GM19099 (cell line): ENCODE data around the gene RINT1.

Experiments used
- POLR2A ChIP-seq: IDR thresholded peaks from 3 replicates; pipeline ENCODE4 v1.6.1; 2011; ENCODE audit warnings: low read depth; ENCODE audit not compliant: insufficient read length; ENCODE audit errors: extremely low read depth

RINT1 gene

DNA sequence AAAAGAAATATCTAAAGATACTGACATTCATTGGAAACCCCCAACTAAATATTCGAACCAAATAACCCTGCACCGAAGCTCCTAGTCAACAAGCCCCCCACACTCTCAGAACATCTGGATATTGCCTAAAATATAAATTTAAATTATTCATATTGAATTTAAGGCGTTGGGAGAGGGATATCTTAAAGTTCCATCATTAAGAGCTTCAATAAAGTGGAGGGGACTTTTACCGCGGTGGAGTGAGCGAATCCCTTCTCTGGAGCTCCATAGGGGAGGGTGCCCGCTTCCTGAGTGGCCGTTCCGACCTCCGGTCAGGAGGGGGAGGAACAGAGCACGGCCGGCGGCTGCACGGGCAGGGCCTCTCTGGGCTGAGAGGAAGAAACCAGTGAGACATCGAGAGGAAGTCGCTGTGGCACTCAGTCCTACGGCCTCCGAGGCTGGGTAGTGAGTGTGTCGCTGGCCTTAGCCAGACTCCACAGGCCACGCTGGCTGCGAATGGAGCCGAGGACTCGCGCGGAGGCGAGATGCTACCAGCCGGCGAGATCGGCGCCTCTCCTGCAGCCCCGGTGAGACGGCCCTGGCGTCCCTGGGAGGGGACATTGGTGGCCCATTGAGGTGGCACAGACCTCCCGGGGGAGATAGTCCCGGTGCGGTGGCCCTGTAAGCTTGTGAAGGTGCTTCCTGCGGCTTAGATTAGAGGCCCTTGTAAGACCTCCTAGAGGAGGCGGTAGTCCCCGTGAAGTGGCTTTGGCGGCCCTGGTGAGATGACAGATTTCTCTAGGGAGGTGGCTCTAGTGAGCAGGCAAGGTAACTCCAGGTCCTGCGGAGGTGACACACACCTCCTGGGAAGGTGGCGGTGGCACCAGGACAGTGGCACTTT, at the start of gene RINT1:
TSS of gene RINT1 (plus strand) at position 410 of the 880 bp plus-strand sequence. CDS start at position 525, 115 bp downstream.
- TF ChIP-seq POLR2A = peak; percentile 99

DNA sequence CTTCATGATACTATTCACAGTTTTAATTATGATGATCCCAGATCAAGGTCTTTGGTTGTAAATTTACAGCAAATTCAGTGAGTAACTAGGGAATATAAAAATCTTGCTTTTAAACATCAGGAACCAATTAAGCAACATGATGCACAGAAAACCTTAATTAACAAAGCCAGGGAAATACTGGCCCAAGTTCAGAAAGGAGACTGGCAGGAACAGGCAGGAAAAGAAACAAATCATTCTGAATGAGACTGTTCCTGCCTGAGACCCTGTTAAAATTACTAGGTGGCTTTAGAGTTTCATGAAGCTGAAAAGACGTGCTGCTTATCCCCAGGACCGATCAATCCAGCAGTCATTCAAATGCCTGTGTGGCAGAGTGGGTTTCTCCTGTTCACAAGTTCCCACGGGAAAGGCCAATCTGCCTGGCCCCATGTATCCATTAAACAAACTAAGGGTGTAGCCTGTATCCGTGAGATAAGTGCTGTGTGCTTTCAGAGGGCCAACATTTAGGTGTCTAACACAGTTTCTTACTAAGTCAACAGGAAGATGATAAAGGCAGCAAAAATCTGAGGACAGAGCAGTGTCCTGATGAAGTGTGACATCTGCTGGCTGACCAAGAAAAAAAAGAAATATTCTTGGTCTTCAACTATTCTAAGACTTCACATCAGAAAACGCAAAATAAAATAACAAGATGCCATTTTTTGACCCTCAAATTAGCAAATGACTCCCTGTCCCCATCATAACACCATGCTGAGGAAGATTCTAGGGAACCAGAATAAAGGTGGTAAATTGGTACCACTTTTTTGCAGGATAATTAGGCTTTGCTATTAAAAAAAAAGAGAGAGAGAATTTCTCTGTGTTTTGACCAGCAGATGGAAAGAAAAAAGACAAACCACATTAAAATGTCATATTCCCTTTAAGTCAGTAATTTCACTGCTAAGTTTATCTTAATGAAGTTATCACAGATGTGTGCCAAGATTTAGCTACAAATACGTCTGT, 44.1 kb upstream of the RINT1 start:
- no peak for TF ChIP-seq POLR2A

DNA sequence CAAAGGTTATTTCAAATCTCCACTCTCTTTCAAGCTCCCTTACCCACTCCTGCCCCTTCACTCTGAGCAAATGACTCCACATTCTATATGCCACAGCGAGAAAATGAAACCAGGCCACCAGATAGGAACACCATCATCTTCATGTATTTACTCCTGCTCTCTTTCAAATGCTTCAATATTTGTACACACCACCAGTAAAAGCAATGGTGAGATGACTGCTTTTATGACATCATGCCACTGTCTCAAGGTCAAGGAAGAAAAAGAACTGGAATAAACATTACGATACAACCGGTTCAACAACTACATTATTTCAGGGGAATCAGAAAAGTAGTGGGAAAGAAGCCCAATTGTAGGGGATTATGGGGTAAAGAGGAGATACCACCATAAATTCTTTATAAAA, 42.6 kb upstream of the RINT1 start:
- TF ChIP-seq POLR2A = no peak

DNA sequence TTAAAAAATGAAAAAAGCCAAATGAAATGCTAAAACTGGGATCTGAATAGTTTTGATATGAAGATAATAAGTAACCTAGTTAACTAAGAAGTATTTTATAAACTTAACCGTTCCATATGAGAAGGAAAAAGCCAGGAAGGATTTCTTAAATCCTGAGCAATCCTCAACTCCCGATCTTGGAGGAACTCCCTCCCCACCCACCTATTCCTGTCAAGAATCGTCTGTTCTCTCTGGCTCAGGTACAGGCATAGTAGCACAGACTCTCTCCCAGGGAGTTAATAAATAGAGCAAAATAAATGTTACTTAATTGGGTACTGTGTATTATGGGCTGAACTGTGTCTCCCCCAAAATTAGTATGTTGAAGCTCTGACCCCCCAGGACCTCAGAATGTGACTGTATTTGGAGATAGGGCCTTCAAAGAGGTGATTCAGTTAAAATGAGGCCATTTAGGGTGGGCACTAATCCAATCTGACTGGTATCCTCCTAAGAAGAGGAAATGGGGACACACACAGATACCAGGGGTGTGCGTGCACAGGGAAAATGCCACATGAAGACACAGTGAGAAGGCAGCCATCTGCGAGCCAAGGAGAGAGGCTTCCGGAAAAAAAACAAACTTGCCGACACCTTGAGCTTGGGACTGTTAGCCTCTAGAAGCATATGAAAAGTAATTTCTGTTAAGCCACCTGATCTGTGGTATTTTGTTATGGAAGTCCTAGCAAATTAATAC, 38.6 kb upstream of the RINT1 start:
- TF ChIP-seq POLR2A = no peak

DNA sequence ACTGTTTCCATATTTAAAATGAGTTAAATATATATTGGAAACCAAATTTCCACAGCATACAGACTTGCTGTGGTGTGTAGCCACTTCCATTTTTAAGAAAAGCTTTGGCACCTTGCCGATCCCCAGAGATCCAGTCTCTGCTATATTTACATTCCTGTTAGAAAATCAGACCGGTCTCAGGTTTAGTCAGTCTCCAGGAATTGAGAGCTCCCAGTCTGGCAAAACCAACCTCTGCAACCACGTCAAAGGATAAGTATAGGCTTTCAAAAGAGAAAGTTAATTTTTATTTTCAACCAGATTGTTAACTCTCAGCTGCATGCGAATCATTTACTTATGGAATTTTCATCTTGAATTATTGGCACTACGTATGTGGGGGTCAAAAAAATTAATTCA, 38.1 kb upstream of the RINT1 start:
- TF ChIP-seq POLR2A = no peak

DNA sequence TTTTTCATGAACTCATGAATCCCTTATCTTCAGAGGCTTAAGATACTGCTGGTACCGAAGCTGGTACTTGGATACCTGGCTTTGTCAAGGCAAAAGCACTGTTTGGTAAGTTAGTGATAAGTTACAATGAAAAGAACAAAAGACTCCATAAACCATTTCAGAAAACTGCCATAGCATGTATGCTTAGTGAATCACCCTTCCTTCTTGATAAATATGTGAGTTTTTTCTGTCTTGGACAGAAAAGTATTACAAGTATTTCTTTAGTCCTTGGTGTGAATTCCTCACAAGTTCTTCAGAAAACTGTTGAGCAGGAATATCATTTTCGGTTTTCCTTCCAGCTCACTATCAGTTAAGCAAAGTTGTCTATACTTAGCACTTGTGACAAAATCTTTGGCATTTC, 35.5 kb upstream of the RINT1 start:
- no peak for TF ChIP-seq POLR2A

DNA sequence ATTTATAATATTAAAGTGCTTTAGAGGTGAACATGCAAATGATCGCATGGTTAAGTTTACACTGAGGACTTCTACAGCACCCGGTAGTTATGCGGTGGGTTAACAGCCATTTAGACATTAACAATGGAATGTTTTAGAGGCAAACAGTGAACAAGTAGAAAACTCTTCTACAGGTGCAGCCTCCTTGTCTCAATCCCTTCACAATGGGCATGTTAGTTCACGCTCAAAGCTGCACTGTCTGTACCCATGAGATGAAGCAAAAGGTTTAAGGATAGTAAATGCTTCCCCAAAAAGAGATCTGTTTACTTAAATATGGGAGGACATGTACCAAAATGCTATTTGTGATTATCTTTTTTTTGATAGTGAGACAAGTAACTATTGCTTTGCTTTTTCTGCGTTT, 35.0 kb upstream of the RINT1 start:
- TF ChIP-seq POLR2A = no peak

DNA sequence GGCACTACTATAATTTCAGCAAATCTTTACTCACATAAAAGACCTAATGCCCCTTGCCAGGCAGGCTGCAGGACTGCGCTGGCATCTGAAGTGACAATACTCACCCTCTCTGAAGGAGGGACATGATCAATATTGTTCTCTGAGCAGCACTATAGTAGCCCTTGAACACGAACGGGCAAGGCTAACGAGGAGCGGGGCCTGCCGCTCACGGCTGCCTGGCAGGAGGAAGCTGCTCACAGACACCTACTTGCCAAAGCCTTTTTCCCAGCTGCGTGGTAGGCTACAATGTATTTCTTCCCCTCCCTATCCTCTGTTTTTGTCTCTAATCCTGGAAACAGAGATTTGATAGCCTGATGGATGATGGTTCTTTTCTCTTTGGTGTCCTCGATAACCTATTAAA, 29.8 kb upstream of the RINT1 start:
- TF ChIP-seq POLR2A = no peak

DNA sequence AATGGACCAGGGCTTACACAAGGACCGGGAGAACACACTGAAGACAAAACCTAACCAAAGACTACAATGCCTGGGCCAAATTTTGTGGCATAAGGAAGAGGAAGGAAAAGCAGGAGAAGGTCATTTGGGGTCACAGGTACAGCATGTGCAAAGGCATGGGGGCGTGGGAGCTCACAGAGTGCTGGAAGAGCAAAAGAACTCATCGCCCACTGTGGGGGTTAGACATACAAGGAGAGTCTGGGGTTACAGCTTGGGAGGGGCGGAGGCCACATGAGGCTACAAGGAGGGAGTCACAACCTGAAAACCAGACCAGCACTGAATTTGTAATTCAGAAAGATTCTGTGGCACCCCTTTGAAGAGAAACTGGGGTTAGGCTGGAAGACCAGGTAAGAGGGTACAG, 19.6 kb upstream of the RINT1 start:
- no peak for TF ChIP-seq POLR2A

DNA sequence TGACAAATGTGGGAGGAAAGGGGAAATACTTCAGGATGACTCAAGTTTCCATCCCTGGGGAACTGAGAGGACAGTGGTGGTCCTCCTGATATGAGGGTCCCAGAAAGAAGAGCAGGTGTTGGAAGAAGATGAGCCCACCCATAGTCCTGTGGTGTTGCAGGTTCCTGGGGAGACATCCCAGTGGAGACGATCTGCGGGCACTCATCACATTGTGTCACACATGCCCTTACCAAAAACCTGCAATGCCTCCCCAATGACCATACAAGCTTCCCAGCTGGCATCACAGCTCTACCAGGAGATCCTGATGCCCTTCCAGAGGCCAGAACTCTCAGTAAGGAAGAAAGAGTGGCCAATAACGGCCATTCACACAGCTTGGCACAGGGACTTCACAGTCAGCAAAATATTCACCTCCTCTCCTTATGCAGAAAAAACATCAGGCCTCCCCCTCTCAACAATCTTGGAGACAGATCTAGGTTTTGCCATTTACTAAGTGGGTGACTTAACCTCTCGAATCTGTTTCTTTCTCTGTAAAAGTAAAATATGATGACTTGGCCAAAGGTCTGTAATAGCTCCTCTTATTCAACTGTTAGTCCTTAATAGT, 19.0 kb upstream of the RINT1 start:
- no peak for TF ChIP-seq POLR2A

DNA sequence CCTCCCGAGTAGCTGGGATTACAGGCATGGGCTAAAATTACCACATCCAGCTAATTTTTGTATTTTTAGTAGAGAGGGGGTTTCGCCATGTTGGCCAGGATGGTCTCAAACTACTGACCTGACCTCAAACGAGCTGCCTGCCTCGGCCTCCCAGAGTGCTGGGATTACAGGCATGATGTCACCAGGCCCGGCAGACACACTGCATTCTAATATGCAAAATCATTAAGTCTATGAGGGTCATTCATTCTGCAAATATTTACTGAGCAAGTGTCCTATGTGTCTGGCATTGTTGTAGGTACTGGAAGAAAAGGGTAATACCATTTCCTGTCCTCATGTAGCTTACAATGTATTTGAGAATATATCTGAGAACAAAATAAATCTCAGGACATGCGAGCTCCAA, 12.6 kb upstream of the RINT1 start:
- no peak for TF ChIP-seq POLR2A

DNA sequence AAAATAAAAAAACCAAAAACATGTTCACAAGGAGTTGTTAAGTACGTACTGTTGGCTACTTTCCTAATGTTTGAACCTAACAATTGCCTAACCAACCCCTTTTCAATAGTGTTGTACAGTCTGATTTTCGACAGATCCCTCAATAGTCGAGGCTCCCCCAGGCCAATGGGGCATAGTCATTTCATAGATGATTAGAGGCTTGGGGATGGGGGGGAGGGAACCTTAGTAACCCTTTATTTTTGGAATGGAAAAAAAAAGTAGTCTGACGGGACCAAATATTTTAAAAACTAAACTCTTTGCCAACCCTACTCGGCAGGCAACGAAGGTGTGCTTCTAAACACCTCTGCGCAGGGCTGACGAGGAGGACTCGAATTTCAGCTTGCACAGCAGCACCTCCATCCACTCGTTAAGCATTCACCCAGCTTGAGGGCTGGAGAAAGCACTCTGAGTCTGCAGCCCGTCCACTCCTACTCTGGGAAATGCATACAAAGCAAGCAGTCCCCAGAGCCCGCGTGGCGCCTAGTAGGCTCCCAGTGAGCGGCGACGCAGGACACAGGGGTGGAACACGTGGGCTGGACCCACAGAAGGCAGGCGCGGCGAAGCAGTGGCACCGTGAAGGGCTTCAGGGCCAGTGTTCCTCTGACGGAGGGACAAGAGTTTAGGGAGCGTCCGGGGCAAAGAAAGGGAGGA, 10.8 kb upstream of the RINT1 start:
- TF ChIP-seq POLR2A = no peak

DNA sequence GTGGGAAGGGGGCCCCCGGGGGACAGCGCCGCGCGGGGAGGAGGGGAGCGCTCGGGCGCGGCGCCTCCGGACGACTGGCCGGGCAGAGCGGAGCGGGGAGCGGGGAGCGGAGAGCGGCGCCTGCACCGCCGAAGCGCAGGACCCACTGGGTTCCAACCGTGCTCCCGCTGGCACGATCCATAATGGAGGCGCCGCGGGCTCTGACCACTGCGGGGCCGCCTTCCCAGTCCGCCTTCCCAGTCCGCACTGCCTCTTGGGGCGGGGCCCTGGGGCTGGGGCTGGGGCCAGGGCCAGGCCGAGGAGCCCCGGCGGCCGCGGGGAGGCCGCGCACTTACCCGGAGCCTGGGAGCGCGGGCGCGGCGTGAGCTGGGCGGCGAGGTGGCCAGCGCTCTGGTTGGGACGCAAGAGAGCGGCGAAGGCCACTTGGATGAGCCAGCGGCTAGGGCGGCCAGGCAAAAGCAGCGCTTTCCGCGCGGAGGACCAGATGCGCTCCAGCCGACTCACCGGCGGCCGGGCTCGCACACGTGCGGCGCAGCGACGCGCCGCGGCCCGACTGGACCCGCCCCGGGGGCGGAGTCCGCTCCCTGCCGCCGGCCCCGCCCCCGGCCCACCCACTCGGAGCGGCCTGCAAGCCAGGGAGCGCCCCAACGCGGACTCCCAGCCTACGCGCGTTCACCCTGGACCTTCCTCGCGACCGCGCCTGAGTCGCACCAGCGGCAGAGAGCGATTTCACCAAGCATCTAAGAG, 10.1 kb upstream of the RINT1 start, which contains the start of gene PUS7:
TSS of gene PUS7 (minus strand) at position 555 of the 747 bp plus-strand sequence. CDS start 13,759 bp downstream, outside the sequence.
- peak; percentile 86 for TF ChIP-seq POLR2A

DNA sequence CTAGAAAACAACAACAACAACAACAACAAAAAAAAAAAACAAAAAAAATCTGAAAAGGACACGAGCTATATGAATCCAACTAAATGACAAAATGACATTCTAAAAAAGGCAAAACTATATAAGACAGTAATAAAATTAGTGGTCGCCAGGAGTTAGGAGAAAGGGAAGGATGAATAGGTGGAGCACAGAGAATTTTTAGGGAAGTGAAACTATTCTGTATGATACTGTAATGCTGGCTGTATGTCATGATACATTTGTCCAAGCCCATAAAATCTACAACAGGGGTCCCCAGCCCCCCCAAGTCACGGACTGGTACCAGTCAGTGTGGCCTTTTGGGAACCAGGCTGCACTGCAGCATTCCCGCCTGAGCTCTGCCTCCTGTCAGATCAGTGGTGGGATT, 7.2 kb upstream of the RINT1 start:
- TF ChIP-seq POLR2A = no peak

DNA sequence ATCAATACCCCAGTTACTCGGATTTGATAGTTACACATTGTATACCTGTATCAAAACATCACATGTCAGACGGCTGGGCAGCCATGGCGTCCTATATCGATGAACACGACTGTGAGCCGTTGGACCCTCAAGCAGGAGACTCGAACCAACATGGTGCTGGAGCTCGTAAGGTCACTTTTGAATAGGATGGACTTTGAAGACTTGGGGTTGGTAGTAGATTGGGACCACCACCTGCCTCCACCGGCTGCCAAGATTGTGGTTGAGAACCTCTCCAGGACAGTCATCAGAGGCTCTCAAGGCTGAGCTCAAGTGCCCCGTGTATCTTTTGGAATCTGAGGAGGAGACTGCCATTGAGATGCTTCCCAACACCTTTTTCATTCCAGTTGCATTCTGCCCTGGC, 1.9 kb upstream of the RINT1 start:
- TF ChIP-seq POLR2A = no peak
